SK-N-DZ (cell line): Measurements from ENCODE around the gene HK1.
"Not testable (repeated sequence)": the region's sequence is repeated elsewhere in the genome, so short reads cannot be mapped to it uniquely, and the experiment has no call there.

Source experiments
- DNase-seq: peaks from one replicate; pipeline ENCODE4 v3.0.0-alpha.2; 2015; ENCODE audit warnings: low spot score

The HK1 gene

GRCh38 chr10:69446650-69447151 lies 168.4 kb downstream of the HK1 start:
- no peak for DNase-seq

- DNase-seq = peak; percentile 90
Measured at GRCh38 chr10:69449841-69450240, 171.5 kb downstream of the HK1 start.

GRCh38 chr10:69450395-69450794 lies 172.1 kb downstream of the HK1 start:
- not testable (repeated sequence) for DNase-seq

GRCh38 chr10:69451209-69451783 lies 173.0 kb downstream of the HK1 start, which contains the start of gene TSPAN15:
Gene TSPAN15, plus strand, starts transcription at chr10:69451465. Its CDS starts 130 bp downstream, at chr10:69451595.
- DNase-seq = peak; percentile 87
